Activated effector memory CD4-positive, alpha-beta T cell treated with anti-CD3 and anti-CD28 coated beads, Interleukin-2, amount 50 U/mL, for 16 hours (primary cell): ENCODE results near the gene STRN4.
A peak's percentile ranks its signal among the peaks of the same experiment; 100 is the strongest.
"Not testable (repeated sequence)": the region's sequence is repeated elsewhere in the genome, so short reads cannot be mapped to it uniquely, and the experiment has no call there.

ENCODE experiments used
- DNase-seq: peaks from one replicate; pipeline ENCODE4 v3.0.0-alpha.2; 2020

STRN4 gene

GRCh38 chr19:46746281-46747057 lies at the start of gene STRN4:
STRN4 (minus strand) TSS chr19:46746450; CDS start chr19:46746430, 20 bp downstream.
- DNase-seq: peak; percentile 86

- DNase-seq: peak; percentile 65
Measured at GRCh38 chr19:46791944-46792343, 45.7 kb upstream of the STRN4 start.

- DNase-seq: no peak
Measured at GRCh38 chr19:46789371-46789770, 43.1 kb upstream of the STRN4 start.

- DNase-seq: no peak
Measured at GRCh38 chr19:46788968-46789338, 42.7 kb upstream of the STRN4 start.

- DNase-seq: peak; percentile 100
Measured at GRCh38 chr19:46788262-46788967, 42.2 kb upstream of the STRN4 start, which contains the start of gene SLC1A5. SLC1A5 (minus strand) TSS chr19:46788594; CDS start chr19:46787965, 629 bp downstream.

GRCh38 chr19:46787331-46788261 lies 41.3 kb upstream of the STRN4 start:
- peak; percentile 80 for DNase-seq

- DNase-seq: no peak
Measured at GRCh38 chr19:46787040-46787330, 40.7 kb upstream of the STRN4 start.

- peak; percentile 95 for DNase-seq
Measured at GRCh38 chr19:46786236-46787039, 40.2 kb upstream of the STRN4 start.

- DNase-seq: no peak
Measured at GRCh38 chr19:46785980-46786235, 39.7 kb upstream of the STRN4 start.

GRCh38 chr19:46785054-46785979 lies 39.1 kb upstream of the STRN4 start:
- DNase-seq: no peak

GRCh38 chr19:46784262-46785053 lies 38.2 kb upstream of the STRN4 start:
- DNase-seq: peak; percentile 90

GRCh38 chr19:46783670-46784069 lies 37.4 kb upstream of the STRN4 start:
- DNase-seq: no peak

GRCh38 chr19:46782355-46783019 lies 36.2 kb upstream of the STRN4 start:
- DNase-seq: no peak

- not testable (repeated sequence) for DNase-seq
Measured at GRCh38 chr19:46777956-46778645, 31.9 kb upstream of the STRN4 start.

GRCh38 chr19:46776927-46777911 lies 31.0 kb upstream of the STRN4 start:
- no peak for DNase-seq

- DNase-seq: no peak
Measured at GRCh38 chr19:46775642-46776258, 29.5 kb upstream of the STRN4 start.

- DNase-seq: no peak
Measured at GRCh38 chr19:46773018-46773399, 26.8 kb upstream of the STRN4 start.
